ENCODE measurements around the gene TAX1BP1.

Gene TAX1BP1

GRCh38 chr7:27784399-27785053 is 44.6 kb downstream of the TAX1BP1 start:
- DNase-seq = peak; percentile 7

GRCh38 chr7:27788437-27788836 is 48.5 kb downstream of the TAX1BP1 start:
- DNase-seq = no peak

GRCh38 chr7:27793780-27794179 is 53.8 kb downstream of the TAX1BP1 start:
- DNase-seq = no peak

- DNase-seq = no peak
Measured at GRCh38 chr7:27795977-27796376, 56.0 kb downstream of the TAX1BP1 start.

GRCh38 chr7:27799212-27799611 is 59.2 kb downstream of the TAX1BP1 start:
- no peak for DNase-seq

GRCh38 chr7:27802999-27803398 is 63.0 kb downstream of the TAX1BP1 start:
- no peak for DNase-seq

- no peak for DNase-seq
Measured at GRCh38 chr7:27804139-27804538, 64.2 kb downstream of the TAX1BP1 start.

- DNase-seq = no peak
Measured at GRCh38 chr7:27808626-27809025, 68.7 kb downstream of the TAX1BP1 start.

GRCh38 chr7:27810186-27810585 is 70.2 kb downstream of the TAX1BP1 start:
- no peak for DNase-seq

- no peak for DNase-seq
Measured at GRCh38 chr7:27812706-27813105, 72.7 kb downstream of the TAX1BP1 start.

GRCh38 chr7:27822245-27822644 is 82.3 kb downstream of the TAX1BP1 start:
- no peak for DNase-seq

- no peak for DNase-seq
Measured at GRCh38 chr7:27825891-27826290, 85.9 kb downstream of the TAX1BP1 start.

GRCh38 chr7:27826357-27826756 is 86.4 kb downstream of the TAX1BP1 start:
- DNase-seq = no peak

GRCh38 chr7:27834179-27834921 is 94.4 kb downstream of the TAX1BP1 start:
- DNase-seq = no peak

- no peak for DNase-seq
Measured at GRCh38 chr7:27835376-27835775, 95.4 kb downstream of the TAX1BP1 start.

GRCh38 chr7:27836536-27836935 is 96.6 kb downstream of the TAX1BP1 start:
- DNase-seq = no peak

- DNase-seq = no peak
Measured at GRCh38 chr7:27839099-27839498, 99.1 kb downstream of the TAX1BP1 start.

GRCh38 chr7:27840313-27840712 is 100.4 kb downstream of the TAX1BP1 start:
- no peak for DNase-seq

GRCh38 chr7:27840760-27841364 is 100.9 kb downstream of the TAX1BP1 start:
- no peak for DNase-seq

GRCh38 chr7:27842094-27842692 is 102.2 kb downstream of the TAX1BP1 start:
- DNase-seq = no peak

- DNase-seq = no peak
Measured at GRCh38 chr7:27842851-27843250, 102.9 kb downstream of the TAX1BP1 start.

- no peak for DNase-seq
Measured at GRCh38 chr7:27843584-27844305, 103.8 kb downstream of the TAX1BP1 start.

- no peak for DNase-seq
Measured at GRCh38 chr7:27846388-27846787, 106.4 kb downstream of the TAX1BP1 start.

Measured in NCI-H1092 treated with DMSO at 0.1 percent for 48 hours (cell line).